KOPT-K1 (cell line): Measurements from ENCODE around the gene RTN4IP1.
"Not testable (repeated sequence)": the region's sequence is repeated elsewhere in the genome, so short reads cannot be mapped to it uniquely, and the experiment has no call there.

Experiments
- H3K27ac ChIP-seq: fragments of 200-600 bp; sonication (generic); 2 replicates; pipeline ENCODE4 v1.5.1; 2016; ENCODE audit warnings: antibody characterized with exemption, mild to moderate bottlenecking, low read depth, low read length; ENCODE audit not compliant: poor library complexity, severe bottlenecking
- H3K36me3 ChIP-seq: fragments of 200-600 bp; sonication (generic); 2 replicates; pipeline ENCODE4 v1.5.1; 2017; ENCODE audit warnings: antibody characterized with exemption, mild to moderate bottlenecking, low read length, moderate library complexity; ENCODE audit not compliant: insufficient read depth
- H3K9me3 ChIP-seq: fragments of 200-600 bp; sonication (generic); 2 replicates; pipeline ENCODE4 v1.5.1; 2017; ENCODE audit warnings: antibody characterized with exemption, low read length, mild to moderate bottlenecking; ENCODE audit not compliant: insufficient read depth, poor library complexity, severe bottlenecking

Gene RTN4IP1

DNA sequence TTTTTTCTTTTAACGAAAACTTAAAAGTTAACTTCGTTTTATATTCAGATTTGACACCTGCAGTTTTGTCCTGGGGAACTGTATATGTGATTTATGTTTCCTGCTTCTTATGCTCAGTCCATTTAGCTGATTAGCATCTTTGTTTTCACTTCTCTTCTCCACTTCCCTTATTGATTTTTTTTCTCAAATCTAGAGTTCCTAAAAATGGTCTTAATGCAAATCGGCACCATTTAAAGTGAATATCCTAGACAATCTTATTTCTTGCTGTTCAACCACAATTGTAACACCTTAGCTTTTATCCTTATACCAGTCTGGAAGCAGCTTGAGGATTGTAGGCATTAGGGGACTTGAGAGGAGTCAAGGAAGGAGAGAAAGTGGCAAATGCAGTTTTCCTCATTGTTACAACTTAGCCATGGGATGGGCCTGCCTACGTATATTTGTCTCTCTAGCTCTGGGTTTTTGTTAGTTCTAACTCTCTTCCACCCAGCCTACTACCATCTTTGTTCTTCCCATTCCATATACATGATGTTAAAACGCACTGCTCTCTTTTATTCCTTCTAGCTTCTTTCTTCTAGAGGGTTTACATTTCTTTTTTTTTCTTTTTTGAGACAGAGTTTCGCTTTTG is 8.5 kb upstream of the RTN4IP1 start:
- Histone ChIP-seq H3K9me3 (no peaks in the 10 kb centered on the region), H3K36me3 (peaks cover 37% of the 10 kb centered on the region), H3K27ac (no peak overlapping the region)

DNA sequence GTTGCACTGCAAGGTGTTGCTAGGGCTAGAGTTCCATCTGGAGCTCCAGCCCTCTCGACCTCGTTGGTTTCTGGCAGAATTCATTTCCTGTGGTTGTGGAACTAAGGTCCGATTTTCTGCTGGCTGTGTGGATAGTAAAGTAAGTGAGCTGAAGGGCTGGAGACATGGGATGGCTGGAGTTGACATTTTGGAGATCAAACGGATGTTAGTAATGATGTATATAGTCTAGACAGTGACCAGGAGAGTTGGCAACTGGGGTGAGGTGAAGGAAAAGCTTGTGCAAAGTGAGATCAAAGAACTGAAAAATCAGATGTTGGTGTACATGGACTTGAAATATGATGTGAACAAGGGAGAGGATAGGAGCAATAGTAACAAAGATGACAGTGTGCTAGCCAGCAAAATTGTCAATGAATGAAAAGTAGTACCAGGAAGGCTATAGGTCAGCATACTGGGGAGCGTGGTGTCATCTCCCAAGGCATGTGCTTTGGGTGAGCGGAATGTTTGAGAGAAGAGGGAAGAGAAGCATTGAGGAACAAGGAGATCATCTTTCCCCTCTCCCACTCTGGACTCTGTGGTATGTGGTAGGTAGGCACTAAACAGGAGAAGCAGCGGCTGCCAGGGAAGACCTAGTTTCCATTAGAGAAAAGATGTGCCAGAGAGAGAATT is 7.9 kb upstream of the RTN4IP1 start:
- H3K36me3 ChIP-seq: peaks cover 31% of the 10 kb centered on the region
- no peaks in the 10 kb centered on the region for H3K9me3 ChIP-seq
- H3K27ac ChIP-seq: no peak overlapping the region

DNA sequence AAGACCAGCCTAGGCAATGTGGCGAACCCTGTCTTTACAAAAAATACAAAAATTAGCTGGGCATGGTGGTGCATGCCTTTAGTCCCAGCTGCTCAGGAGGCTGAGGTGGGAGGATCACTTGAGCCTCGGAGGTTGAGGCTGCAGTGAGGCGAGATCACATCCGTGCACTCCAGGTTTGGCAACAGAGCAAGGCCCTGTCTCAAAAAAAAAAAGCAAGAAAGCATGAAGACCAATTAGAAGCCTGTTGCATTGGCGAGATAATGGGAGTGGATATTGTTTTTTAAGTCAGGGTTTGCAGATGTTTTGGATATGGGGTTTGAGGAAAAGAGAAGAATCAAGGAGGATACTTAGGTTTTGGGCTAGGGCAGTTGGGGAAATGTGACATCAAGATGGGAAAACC is 5.3 kb upstream of the RTN4IP1 start:
- peaks cover 8% of the 10 kb centered on the region for H3K36me3 ChIP-seq
- no peak overlapping the region for H3K27ac ChIP-seq
- no peaks in the 10 kb centered on the region for H3K9me3 ChIP-seq

DNA sequence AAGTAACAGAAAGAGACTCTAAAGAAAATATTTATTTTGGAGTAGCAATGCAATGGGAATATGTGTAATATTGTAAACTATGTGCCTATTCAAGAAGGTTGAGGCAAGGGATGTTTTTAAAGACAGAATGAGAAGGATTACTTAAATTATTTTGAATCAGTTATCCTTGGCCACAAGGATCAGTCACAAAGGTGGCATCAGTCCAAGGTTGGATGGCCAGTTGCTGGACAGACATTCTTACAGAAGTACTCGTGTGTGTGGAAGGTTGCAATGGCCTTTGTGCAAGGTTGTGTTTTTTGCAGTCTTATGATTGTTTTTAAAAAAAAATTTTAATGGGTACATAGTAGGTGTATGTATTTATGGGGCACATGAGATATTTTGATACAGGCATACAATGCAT is 2.0 kb upstream of the RTN4IP1 start:
- H3K9me3 ChIP-seq: no peaks in the 10 kb centered on the region
- no peaks in the 10 kb centered on the region; the same call in 1 of the 2 replicates for H3K36me3 ChIP-seq
- no peak overlapping the region for H3K27ac ChIP-seq

GRCh38 chr6:106630366-106630765 is 1.1 kb upstream of the RTN4IP1 start:
- Histone ChIP-seq H3K27ac (peak overlapping the region; percentile 75), H3K9me3 (no peaks in the 10 kb centered on the region), H3K36me3 (no peaks in the 10 kb centered on the region; the same call in 1 of the 2 replicates)

DNA sequence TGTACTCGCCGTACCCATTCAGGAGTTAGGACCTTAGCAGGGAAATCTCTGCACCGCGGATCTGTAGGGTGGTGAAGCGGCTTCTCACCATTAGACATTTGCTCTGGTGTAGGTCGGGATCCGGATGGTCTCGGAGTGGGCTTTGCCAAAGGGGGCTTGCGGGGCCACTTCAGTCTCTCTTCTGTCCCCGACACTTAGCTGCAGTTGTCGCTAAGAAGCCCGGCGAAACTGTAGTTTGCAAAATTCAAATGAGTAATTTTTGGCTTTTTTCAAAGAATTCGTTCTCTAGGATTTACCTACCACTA is 513 bp upstream of the RTN4IP1 start:
- Histone ChIP-seq H3K27ac (peak overlapping the region; percentile 75), H3K36me3 (no peaks in the 10 kb centered on the region; the same call in 1 of the 2 replicates), H3K9me3 (no peaks in the 10 kb centered on the region)

GRCh38 chr6:106628658-106629102 is 618 bp downstream of the RTN4IP1 start:
- H3K36me3 ChIP-seq: no peaks in the 10 kb centered on the region
- H3K9me3 ChIP-seq: no peaks in the 10 kb centered on the region
- H3K27ac ChIP-seq: peak overlapping the region; percentile 75

GRCh38 chr6:106627760-106628159 is 1.5 kb downstream of the RTN4IP1 start:
- not testable (repeated sequence) for H3K27ac ChIP-seq, H3K9me3 ChIP-seq

DNA sequence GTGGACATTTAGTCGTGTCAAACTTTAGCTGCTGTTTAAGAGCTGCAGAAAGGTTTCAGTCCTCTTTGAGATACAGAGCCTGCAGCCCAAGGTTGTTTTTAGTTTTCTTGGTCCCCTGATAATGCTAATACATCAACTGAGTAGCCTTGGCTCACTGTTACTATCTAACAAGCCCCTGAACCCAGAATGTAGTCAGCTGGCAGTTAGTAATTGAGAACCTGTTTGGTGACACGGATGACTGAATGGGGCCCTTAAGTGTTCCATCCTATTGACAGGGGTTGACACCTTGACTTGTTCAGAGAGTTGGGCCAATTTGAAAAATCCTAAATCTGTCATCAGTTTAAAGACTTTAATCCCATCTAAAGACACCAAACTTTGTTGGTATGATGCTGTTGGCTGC is 2.8 kb downstream of the RTN4IP1 start:
- 0 out of 2 replicates have a peak, but pooled peaks cover 6% of the 10 kb centered on the region for H3K36me3 ChIP-seq
- H3K27ac ChIP-seq: no peak overlapping the region
- H3K9me3 ChIP-seq: peaks cover 5% of the 10 kb centered on the region

More at GRCh38 chr6:106627760-106628159, 1.5 kb downstream of the RTN4IP1 start:
- not testable (repeated sequence) for H3K36me3 ChIP-seq

GRCh38 chr6:106623039-106623438 is 6.3 kb downstream of the RTN4IP1 start:
- Histone ChIP-seq H3K36me3 (0 out of 2 replicates have a peak, but pooled peaks cover 6% of the 10 kb centered on the region), H3K27ac (no peak overlapping the region), H3K9me3 (peaks cover 5% of the 10 kb centered on the region)

- Histone ChIP-seq H3K36me3 (0 out of 2 replicates have a peak, but pooled peaks cover 6% of the 10 kb centered on the region), H3K9me3 (peaks cover 5% of the 10 kb centered on the region), H3K27ac (no peak overlapping the region)
Observed at GRCh38 chr6:106622412-106622811, 6.9 kb downstream of the RTN4IP1 start.

DNA sequence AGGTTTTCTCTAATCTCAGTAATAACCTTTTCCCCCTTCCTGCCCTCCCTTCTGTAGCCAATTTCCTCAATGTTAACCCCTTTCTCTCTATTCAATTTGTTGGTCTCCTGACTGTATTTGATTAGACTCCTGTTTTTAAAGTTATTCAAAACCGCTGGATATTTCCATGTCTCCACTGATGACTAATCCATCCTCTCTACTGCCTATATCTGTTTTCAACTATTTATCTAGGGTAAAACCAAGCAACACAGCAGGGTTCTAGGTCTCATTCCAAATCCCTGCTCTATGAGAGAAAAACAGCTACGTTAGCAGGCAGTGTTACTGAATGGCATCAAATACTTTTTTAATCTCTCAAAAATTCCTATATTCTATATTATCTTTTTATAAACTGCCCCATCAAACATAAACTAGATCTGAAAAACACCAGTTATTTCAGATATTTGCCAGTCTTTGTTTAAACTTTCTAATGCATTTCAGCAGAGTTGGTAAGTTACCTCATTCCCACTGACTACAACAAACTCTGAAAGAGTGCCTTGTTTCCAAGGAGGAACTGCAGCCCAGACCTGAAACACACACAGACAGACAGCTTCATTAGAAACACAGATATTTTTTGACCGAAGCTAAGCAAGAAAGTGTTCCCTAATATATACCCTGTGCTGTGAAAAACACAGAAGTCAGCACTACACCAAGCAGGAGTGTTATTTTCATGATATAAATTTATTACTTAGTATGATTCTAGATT is 8.2 kb downstream of the RTN4IP1 start:
- Histone ChIP-seq H3K36me3 (0 out of 2 replicates have a peak, but pooled peaks cover 6% of the 10 kb centered on the region), H3K9me3 (peaks cover 5% of the 10 kb centered on the region), H3K27ac (no peak overlapping the region)

GRCh38 chr6:106619223-106619622 is 10.1 kb downstream of the RTN4IP1 start:
- H3K36me3 ChIP-seq: 0 out of 2 replicates have a peak, but pooled peaks cover 6% of the 10 kb centered on the region
- no peak overlapping the region for H3K27ac ChIP-seq

GRCh38 chr6:106618324-106618723 is 11.0 kb downstream of the RTN4IP1 start:
- Histone ChIP-seq H3K27ac (no peak overlapping the region), H3K9me3 (peaks cover 5% of the 10 kb centered on the region), H3K36me3 (0 out of 2 replicates have a peak, but pooled peaks cover 6% of the 10 kb centered on the region)

More at GRCh38 chr6:106619223-106619622, 10.1 kb downstream of the RTN4IP1 start:
- H3K9me3 ChIP-seq: peaks cover 5% of the 10 kb centered on the region

DNA sequence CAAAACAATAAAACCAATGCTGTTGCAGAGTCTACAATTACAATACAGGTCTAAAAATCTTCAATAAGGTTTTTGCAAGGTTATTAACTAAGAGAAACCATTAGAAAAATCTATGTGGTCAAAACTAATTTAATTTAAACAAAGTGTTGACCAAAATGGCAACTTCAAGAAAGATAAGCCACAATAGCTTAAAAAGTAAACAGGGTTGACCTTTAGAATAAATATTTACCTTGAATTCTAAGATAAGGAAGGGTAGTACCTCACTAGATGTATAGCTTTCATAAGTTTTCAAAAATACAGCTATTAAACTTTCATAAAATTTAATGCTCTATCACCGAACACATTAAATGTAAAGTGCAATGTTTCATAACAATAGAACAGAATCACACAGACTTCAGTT is 11.4 kb downstream of the RTN4IP1 start:
- peaks cover 5% of the 10 kb centered on the region for H3K9me3 ChIP-seq
- H3K27ac ChIP-seq: no peak overlapping the region
- H3K36me3 ChIP-seq: 0 out of 2 replicates have a peak, but pooled peaks cover 6% of the 10 kb centered on the region
